GM11168 (cell line): ENCODE data around the gene SLC12A6.

ENCODE experiments used
- in situ Hi-C: fragments of 300-500 bp; cut with MboI; formaldehyde crosslinking; loops from one replicate; pipeline ENCODE4 v1.12.0; 2022; ENCODE audit warnings: low sequenced_read_pairs; ENCODE audit not compliant: unreplicated experiment

The SLC12A6 gene

DNA sequence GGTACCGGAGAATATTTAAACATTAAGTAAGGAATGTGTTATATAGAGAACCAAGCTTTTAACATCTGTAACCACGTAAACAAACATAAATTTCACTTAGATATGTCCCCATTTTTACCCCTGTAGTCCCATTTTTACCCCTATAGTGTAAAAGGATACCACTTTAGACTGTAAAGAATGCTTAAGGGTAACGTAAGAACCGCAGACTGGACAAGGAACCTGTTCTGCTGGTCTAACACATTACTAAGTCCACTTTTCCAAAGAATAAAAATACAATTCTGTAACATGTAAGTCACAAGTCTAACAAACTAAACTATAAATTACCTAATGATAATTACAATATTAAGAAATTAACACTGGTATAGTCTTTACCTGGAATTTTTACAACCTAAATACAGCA is 2.9 kb downstream of the SLC12A6 start:
- in situ Hi-C loops = no loop called here

- in situ Hi-C loops = no loop called here
Measured at GRCh38 chr15:34332553-34333120, 4.9 kb downstream of the SLC12A6 start.

DNA sequence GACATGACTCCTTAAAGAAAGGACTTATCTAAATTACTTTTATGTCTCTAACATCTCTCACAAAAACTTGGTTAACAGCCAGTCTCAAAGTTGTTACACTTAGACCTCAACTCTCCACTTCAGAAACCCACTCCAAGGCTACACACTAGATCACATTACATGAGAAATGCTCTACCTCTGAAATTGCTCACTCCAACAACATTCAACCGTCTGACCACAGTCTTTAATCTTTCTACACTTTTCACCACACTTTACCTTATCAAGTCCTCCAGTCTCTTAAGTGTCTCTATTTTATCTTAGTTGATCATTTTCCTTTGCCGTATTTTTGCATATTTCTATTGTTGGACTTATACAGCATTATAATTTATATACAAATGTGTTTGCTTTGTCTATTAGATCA is 5.8 kb downstream of the SLC12A6 start:
- in situ Hi-C loops = no loop called here

- in situ Hi-C loops = no loop called here
Measured at GRCh38 chr15:34330279-34330678, 7.3 kb downstream of the SLC12A6 start.

DNA sequence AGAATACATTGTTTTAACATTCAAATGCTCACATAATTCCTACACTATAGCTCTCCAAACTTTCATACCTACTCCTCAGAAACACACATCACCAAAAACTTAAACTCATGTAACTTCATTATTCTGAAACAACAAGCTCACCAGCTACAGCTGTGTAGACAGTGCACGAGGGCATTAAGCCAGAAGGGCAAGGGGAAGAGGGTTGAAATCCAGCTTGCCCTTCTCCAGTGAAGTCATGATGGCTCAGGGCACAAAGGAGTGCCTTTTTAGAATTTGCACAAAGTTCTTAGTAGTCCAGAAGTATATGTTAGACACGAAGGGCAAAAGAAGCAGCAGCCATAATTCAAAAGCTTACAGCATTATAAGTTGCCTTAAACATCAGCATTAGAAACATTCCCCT is 8.6 kb downstream of the SLC12A6 start:
- in situ Hi-C loops = no loop called here

- in situ Hi-C loops = no loop called here
Measured at GRCh38 chr15:34327906-34328305, 9.7 kb downstream of the SLC12A6 start.

DNA sequence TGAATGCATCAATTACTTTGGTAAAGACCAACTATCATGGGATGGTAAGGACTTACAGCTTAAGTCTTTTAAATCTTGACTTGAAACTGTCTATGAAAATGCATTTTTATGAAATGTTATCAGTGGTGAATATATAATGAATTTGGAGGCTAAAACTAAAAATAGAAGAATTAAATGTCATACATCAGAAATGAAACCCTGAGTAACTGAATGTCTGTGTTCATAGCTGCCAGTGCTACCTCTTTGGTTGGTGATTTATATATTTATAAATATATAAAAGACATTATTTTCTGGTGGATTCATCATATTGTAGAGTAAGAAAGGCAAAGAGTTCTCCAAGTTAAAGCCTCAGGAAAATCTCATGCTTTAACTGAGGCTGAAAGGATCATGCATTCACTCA is 12.2 kb downstream of the SLC12A6 start:
- in situ Hi-C loops = no loop called here

- in situ Hi-C loops = no loop called here
Measured at GRCh38 chr15:34324933-34325332, 12.6 kb downstream of the SLC12A6 start.

DNA sequence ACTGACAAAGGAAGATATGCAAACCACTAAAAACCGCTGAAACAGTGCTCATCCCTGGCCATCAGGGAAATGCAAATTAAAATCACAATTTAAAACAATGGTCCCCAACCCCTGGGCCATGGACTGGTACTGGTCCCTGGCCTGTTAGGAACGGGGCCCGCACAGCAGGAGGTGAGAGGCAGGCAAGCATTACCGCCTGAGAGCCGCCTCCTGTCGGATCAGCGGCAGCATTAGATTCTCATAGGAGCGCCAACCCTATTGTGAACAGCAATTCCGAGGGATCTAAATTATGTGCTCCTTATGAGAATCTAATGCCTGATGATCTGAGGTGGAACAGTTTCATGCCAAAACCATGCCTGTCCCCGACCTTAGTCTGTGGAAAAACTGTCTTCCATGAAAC is 14.4 kb downstream of the SLC12A6 start:
- in situ Hi-C loops = no loop called here

- in situ Hi-C loops = no loop called here
Measured at GRCh38 chr15:34318277-34319079, 19.1 kb downstream of the SLC12A6 start.

GRCh38 chr15:34314491-34315490 is 22.8 kb downstream of the SLC12A6 start:
- in situ Hi-C loops = no loop called here

DNA sequence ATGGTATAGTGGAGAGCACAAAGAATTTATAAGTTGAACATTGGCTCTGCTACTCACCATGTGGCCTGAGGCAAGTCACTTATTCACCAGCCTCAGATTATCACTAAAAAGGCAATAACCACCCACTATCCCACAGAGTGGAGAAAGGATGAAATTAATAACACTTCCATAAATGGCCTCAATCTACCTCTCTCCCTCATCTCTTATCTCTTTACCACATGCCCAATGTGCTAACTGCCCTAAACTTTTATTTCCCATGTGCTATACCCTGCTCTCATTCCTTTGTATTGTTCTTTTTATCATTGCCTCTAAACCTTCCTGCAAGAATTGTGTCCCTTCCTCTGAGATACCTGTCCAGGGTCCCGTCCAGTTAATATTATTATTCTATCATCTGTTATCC is 26.0 kb downstream of the SLC12A6 start:
- in situ Hi-C loops = no loop called here

- in situ Hi-C loops = no loop called here
Measured at GRCh38 chr15:34304613-34305012, 33.0 kb downstream of the SLC12A6 start.

DNA sequence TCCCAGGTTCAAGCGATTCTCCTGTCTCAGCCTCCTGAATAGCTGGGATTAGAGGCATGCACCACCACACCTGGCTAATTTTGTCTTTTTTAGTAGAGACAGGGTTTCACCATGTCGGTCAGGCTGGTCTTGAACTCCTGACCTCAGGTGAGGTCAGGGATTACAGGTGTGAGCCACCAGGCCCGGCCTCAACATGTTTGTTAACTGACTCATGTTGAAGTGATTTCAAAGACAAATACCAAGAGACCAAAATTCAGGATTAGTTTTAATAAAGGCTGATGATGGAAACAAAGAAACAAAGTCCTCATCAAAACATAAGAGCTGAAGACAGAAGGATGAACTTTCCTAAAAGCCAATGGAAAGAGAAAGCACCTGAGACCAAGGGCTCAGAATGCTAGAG is 36.5 kb downstream of the SLC12A6 start:
- in situ Hi-C loops = no loop called here

DNA sequence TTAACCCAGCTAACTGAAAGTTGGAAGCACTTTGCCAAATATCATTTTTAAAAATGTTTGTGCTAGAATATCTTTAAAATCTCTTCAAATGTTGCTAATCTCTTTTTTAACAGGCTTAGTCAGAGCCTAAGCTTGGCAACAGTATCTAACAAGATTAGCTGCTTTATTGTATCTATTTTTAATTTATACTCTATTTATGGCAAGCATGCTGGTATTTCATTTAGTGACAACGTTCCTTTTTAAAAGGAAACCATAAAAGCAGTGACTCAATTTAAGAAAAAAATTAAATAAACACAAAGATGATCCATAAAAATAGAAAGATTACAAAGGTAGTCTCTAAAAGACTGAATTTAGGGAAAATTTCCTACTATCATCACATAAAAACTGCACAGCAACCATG is 40.5 kb downstream of the SLC12A6 start:
- in situ Hi-C loops = no loop called here

- in situ Hi-C loops = no loop called here
Measured at GRCh38 chr15:34292621-34293020, 45.0 kb downstream of the SLC12A6 start.

- in situ Hi-C loops = no loop called here
Measured at GRCh38 chr15:34284937-34285336, 52.6 kb downstream of the SLC12A6 start.

DNA sequence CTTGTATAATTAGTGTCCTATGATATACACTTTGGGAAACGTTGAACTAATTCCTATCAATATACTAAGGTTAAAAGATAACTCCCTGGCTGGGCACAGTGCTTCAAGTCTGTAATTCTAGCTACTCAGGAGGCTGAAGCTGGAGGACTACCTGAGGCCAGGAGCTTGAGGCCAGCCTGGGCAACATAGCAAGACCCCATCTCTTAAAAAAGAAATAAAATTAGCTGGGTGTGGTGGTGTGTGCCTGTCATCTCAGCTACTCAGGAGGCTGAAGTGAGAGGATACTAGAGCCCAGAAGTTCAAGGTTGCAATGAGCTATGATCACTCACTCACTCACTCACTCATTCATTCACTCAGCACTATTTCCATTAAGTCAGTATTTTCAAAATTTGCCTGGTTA is 55.2 kb downstream of the SLC12A6 start:
- in situ Hi-C loops = no loop called here

DNA sequence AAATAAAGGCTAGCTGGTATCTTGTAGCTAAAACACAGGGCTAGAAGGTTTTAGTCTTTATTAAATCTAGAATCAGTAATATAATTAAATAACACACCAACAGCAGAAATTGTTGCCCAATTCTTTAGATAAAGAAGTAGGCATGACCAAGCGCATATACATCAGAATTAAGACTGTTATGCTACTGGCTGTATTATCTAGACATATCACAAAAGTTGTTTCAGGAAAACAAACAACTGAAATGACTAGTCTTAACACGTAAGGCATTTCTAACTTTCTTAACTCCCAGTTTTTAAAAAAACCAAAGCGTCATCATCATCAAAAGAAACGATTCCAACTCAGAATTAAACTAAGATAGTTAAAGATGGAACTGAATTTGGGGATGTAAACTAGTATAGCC is 57.4 kb downstream of the SLC12A6 start:
- in situ Hi-C loops = no loop called here

GRCh38 chr15:34279368-34279767 is 58.2 kb downstream of the SLC12A6 start:
- in situ Hi-C loops = no loop called here

DNA sequence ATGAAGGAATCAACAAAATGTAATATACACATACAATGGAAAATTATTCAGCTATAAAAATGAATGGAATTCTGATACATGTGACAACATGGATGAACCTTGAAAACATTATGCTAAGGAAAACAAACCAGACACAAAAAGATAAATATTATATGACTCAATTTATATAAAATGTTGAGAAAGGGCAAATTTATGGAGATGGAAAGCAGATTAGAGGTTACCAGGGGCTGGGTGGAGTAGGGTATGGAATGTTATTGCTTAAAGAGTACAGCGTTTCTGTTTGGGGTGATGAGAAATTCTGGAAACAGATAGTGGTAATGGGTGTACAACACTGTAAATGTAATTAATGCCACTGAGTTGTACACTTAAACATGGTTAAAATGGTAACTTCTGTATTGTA is 61.9 kb downstream of the SLC12A6 start:
- in situ Hi-C loops = no loop called here
